ENCODE measurements around the gene ALKAL2.

Gene ALKAL2

DNA sequence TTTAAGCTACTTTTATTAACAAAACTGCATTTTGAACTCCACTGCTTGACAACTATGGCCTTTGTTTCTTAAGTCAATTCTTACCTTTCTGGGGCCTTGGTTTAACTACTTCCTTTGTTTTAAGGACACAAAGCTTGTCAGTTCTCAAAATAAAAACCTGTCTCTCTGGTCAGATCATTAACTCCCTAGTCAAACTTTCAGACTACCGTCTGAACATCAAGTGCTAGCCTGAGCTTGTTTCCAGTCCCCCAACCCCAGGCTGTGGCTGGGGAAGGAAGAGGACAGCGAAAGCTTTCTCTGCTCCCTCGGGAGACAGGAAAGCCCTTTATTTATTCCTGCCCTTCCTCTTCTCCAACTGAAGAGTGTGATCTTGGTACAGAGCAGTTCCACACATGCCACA is 25.8 kb downstream of the ALKAL2 start:
- Mint-ChIP-seq H3K9me3 (no peaks in the 10 kb centered on the region), H3K36me3 (ENCODE audit: insufficient read depth) (peaks cover 11% of the 10 kb centered on the region), H3K4me3 (no peak overlapping the region), H3K27ac (ENCODE audit: low read depth) (no peak overlapping the region), H3K4me1 (peaks cover 14% of the 10 kb centered on the region), H3K27me3 (no peaks in the 10 kb centered on the region)
- DNase-seq (ENCODE audit: low spot score in 2 of 2) (no peak), ATAC-seq (replicated peaks; ENCODE audit: extremely low read depth, poor library complexity, severe bottlenecking) (no peak)

DNA sequence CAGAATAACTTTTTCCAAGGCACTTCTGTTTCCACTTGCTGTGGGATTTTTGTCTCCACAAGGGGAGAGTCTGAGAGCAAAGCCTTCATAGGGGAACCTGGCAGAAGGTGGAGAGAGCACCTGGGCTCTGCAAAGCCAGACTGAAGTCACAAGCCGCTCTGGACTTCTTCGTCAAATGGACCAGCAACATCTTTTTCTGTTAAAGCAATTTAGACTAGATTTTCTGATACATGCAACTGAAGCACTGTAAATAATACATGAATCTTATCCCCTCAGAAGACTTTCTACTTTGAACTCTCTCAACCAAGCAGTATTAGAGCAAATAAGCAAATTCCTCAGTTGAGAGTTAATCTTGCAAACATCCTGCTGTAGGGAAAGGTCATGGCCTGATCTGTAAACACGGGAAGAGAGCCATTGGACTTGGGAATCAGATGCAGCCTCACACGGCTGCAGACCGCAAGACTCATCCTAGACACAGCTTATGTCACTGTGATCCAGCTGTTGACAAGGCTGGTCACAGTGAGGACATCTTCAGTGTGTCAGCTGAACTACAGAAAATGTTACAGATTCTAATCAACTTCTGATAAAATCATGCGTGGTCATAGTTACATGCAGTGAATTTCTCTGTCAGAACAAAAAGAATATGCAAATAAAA is 27.3 kb downstream of the ALKAL2 start:
- no peaks in the 10 kb centered on the region for H3K9me3 Mint-ChIP-seq
- no peaks in the 10 kb centered on the region for H3K27me3 Mint-ChIP-seq
- H3K36me3 Mint-ChIP-seq (ENCODE audit: insufficient read depth), result peaks cover 8% of the 10 kb centered on the region
- DNase-seq (ENCODE audit: low spot score in 2 of 2) (no peak), ATAC-seq (replicated peaks; ENCODE audit: extremely low read depth, poor library complexity, severe bottlenecking) (no peak)
- H3K4me1 Mint-ChIP-seq, result peaks cover 8% of the 10 kb centered on the region
- no peak overlapping the region for H3K27ac Mint-ChIP-seq (ENCODE audit: low read depth)
- no peak overlapping the region for H3K4me3 Mint-ChIP-seq

DNA sequence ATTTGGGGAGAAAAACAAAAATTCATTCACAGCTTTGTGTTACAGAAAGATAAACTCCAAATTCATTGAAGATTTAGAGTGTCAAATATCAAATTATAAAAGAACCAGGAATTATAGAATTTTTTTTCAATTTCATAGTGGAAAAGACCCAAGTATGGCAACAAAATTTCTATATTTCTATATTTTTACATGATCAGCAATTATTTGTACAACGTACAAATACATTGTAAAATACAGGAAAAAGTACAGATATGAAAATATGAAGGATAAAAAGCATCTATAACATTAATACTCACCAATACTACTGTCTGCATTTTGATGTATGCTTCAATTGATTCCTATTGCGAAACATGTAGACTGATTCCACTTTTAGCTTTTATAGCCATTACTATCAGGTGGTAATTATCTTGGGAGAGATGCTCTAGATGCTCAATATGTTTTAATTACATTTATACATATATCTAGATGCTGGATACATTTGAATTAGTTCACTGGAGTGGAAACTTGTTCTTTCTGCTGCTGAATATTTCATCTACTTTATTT is 28.0 kb downstream of the ALKAL2 start:
- no peak for ATAC-seq (replicated peaks; ENCODE audit: extremely low read depth, poor library complexity, severe bottlenecking)
- H3K27me3 Mint-ChIP-seq, result no peaks in the 10 kb centered on the region
- peaks cover 4% of the 10 kb centered on the region for H3K4me1 Mint-ChIP-seq
- peaks cover 5% of the 10 kb centered on the region for H3K36me3 Mint-ChIP-seq (ENCODE audit: insufficient read depth)
- DNase-seq (ENCODE audit: low spot score in 2 of 2), result no peak
- H3K27ac Mint-ChIP-seq (ENCODE audit: low read depth), result no peak overlapping the region
- no peak overlapping the region for H3K4me3 Mint-ChIP-seq
- no peaks in the 10 kb centered on the region for H3K9me3 Mint-ChIP-seq

DNA sequence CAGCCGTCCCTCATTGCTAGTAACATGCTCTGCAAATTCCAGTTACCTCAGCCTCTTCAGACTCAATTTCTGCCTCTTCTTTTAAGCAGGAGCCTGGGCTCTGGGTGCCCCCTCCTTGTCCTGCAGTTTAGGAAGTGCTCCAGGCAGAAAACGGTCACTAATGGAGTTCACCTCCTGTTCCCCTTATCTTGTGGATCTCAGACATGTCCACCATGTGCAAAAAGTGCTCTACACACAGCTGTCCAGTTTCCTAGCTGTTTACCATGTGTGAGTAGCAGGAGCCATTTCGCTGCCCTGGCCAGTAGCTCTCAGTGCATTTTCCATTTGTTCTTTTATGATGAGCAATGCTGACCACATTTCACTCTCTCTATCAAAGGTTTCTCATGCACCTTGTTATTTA is 29.0 kb downstream of the ALKAL2 start:
- Mint-ChIP-seq H3K36me3 (ENCODE audit: insufficient read depth) (peaks cover 2% of the 10 kb centered on the region), H3K27ac (ENCODE audit: low read depth) (no peak overlapping the region), H3K9me3 (no peaks in the 10 kb centered on the region), H3K4me1 (no peaks in the 10 kb centered on the region), H3K4me3 (no peak overlapping the region), H3K27me3 (no peaks in the 10 kb centered on the region)
- no peak for DNase-seq (ENCODE audit: low spot score in 2 of 2)
- ATAC-seq (replicated peaks; ENCODE audit: extremely low read depth, poor library complexity, severe bottlenecking), result no peak

DNA sequence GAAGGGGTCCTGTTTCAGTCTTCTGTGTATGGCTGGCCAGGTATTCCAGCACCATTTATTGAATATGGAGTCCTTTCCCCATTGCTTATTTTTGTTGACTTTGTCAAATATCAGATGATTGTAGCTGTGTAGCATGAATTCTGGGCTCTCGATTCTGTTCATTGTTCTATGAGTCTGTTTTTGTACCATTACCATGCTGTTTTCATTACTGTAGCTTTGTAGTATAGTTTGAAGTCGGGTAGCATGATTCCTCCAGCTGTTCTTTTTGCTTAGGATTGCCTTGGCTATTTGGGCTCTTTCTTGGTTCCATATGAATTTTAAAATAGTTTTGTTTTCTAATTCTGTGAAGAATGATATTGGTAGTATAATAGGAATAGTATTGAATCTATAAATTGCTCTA is 30.0 kb downstream of the ALKAL2 start:
- no peak for DNase-seq (ENCODE audit: low spot score in 2 of 2)
- no peaks in the 10 kb centered on the region for H3K9me3 Mint-ChIP-seq

DNA sequence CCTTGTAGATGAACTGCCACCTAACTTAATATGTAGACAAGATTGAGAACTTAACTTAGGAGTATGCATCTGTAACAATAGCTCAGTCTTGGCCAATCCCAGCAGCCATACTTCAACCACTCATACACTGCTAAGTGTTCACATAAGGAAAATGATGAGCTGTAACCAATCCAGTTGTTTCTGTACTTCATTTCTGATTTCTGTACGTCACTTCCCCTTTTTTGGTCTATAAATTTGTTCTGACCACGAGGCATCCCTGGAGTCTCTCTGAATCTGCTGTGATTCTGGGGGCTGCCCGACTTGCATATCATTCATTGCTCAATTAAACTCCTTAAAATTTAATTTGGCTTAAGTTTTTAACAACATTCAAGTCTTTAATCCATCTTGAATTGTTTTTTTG is 30.5 kb downstream of the ALKAL2 start:
- ATAC-seq (replicated peaks; ENCODE audit: extremely low read depth, poor library complexity, severe bottlenecking) (no peak), DNase-seq (ENCODE audit: low spot score in 2 of 2) (no peak)
- no peaks in the 10 kb centered on the region for H3K4me1 Mint-ChIP-seq
- no peak overlapping the region for H3K27ac Mint-ChIP-seq (ENCODE audit: low read depth)
- no peak overlapping the region for H3K4me3 Mint-ChIP-seq
- no peaks in the 10 kb centered on the region for H3K27me3 Mint-ChIP-seq
- H3K36me3 Mint-ChIP-seq (ENCODE audit: insufficient read depth), result no peaks in the 10 kb centered on the region
- no peaks in the 10 kb centered on the region for H3K9me3 Mint-ChIP-seq

More for the DNA sequence above, 30.0 kb downstream of the ALKAL2 start:
- Mint-ChIP-seq H3K4me3 (no peak overlapping the region), H3K4me1 (no peaks in the 10 kb centered on the region), H3K27ac (ENCODE audit: low read depth) (no peak overlapping the region), H3K27me3 (no peaks in the 10 kb centered on the region), H3K36me3 (ENCODE audit: insufficient read depth) (no peaks in the 10 kb centered on the region)
- no peak for ATAC-seq (replicated peaks; ENCODE audit: extremely low read depth, poor library complexity, severe bottlenecking)

DNA sequence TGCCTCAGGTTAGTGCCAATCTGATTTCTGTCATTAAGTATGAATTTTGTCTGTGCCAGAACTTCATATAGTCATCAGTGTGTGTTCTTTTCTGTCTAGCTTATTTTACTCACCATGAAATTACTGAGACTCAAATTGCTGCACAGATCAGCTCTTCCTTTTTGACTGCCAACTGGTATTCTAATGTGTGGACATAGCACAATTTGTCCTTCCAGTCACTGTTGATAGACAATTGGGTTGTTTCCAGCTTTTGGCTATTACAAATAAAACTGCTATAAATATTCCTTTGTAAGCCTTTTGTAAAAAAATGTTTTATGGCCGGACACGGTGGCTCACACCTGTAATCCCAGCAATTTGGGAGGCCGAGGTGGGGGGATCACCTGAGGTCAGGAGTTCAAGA is 31.8 kb downstream of the ALKAL2 start:
- ATAC-seq (replicated peaks; ENCODE audit: extremely low read depth, poor library complexity, severe bottlenecking) (no peak), DNase-seq (ENCODE audit: low spot score in 2 of 2) (no peak)
- Mint-ChIP-seq H3K9me3 (no peaks in the 10 kb centered on the region), H3K27me3 (no peaks in the 10 kb centered on the region), H3K4me1 (no peaks in the 10 kb centered on the region), H3K4me3 (no peak overlapping the region), H3K27ac (ENCODE audit: low read depth) (no peak overlapping the region), H3K36me3 (ENCODE audit: insufficient read depth) (peaks cover 6% of the 10 kb centered on the region)

DNA sequence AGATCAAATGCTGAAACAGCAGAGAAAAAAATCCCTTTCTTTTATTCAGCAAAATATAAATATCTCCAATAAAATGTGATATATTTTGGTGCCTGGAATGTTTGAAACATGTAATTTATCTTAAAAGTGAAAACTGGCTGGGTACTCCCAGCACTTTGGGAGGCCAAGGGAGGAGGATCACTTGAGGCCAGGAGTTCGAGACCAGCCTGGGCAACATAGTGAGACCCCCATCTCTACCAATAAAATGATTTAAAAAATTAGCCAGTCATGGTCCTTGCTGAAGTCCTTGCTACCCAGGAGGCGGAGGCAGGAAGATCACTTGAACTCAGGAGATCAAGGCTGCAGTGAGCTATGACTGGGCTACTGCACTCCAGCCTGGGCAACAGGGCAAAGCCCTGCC is 32.7 kb downstream of the ALKAL2 start:
- H3K4me3 Mint-ChIP-seq, result no peak overlapping the region
- DNase-seq (ENCODE audit: low spot score in 2 of 2), result no peak
- peaks cover 6% of the 10 kb centered on the region for H3K36me3 Mint-ChIP-seq (ENCODE audit: insufficient read depth)
- no peak for ATAC-seq (replicated peaks; ENCODE audit: extremely low read depth, poor library complexity, severe bottlenecking)
- no peaks in the 10 kb centered on the region for H3K4me1 Mint-ChIP-seq
- H3K27me3 Mint-ChIP-seq, result no peaks in the 10 kb centered on the region
- no peaks in the 10 kb centered on the region for H3K9me3 Mint-ChIP-seq
- H3K27ac Mint-ChIP-seq (ENCODE audit: low read depth), result no peak overlapping the region

DNA sequence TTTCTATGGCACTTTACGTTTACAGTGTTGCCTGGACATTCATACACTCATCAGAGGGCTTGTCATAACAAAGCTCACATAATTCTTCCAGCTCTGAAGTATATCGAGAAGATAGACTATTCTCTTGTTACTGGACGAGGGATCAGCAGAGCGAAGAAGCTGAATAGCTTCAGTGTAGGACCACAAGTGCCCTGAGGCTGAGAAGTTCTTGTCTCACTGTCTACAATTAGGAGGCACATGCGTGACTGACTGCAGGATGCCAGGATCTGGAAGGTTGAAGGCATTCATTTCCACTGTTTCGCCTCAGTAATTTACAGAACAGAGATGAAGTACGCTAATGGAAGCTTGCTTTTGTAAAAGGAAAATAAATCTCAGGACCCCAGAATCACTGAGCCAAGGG is 33.6 kb downstream of the ALKAL2 start:
- H3K9me3 Mint-ChIP-seq, result no peaks in the 10 kb centered on the region
- DNase-seq (ENCODE audit: low spot score in 2 of 2), result no peak
- H3K27me3 Mint-ChIP-seq, result no peaks in the 10 kb centered on the region
- no peak for ATAC-seq (replicated peaks; ENCODE audit: extremely low read depth, poor library complexity, severe bottlenecking)
- H3K4me3 Mint-ChIP-seq, result no peak overlapping the region
- peaks cover 6% of the 10 kb centered on the region for H3K36me3 Mint-ChIP-seq (ENCODE audit: insufficient read depth)
- no peaks in the 10 kb centered on the region for H3K4me1 Mint-ChIP-seq
- H3K27ac Mint-ChIP-seq (ENCODE audit: low read depth), result no peak overlapping the region

DNA sequence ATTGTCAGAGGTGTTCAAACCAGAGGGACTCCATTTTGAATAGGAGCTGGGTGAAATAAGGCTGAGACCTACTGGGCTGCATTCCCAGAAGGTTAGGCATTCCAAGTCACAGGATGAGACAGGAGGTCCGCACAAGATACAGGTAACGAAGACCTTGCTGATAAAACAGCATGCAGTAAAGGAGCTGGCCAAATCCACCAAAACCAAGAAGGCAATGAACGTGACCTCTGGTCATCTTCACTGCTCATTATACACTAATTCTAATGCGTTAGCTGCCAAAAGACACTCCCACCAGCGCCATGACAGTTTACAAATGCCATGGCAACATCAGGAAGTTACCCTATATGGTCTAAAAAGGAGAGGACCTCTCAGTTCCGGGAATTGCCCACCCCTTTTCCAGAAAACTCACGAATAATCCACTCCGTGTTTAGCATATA is 34.7 kb downstream of the ALKAL2 start:
- Mint-ChIP-seq H3K27ac (ENCODE audit: low read depth) (no peak overlapping the region), H3K4me3 (no peak overlapping the region), H3K36me3 (ENCODE audit: insufficient read depth) (peaks cover 7% of the 10 kb centered on the region), H3K4me1 (no peaks in the 10 kb centered on the region), H3K27me3 (no peaks in the 10 kb centered on the region), H3K9me3 (no peaks in the 10 kb centered on the region)
- ATAC-seq (replicated peaks; ENCODE audit: extremely low read depth, poor library complexity, severe bottlenecking) (no peak), DNase-seq (ENCODE audit: low spot score in 2 of 2) (no peak)

DNA sequence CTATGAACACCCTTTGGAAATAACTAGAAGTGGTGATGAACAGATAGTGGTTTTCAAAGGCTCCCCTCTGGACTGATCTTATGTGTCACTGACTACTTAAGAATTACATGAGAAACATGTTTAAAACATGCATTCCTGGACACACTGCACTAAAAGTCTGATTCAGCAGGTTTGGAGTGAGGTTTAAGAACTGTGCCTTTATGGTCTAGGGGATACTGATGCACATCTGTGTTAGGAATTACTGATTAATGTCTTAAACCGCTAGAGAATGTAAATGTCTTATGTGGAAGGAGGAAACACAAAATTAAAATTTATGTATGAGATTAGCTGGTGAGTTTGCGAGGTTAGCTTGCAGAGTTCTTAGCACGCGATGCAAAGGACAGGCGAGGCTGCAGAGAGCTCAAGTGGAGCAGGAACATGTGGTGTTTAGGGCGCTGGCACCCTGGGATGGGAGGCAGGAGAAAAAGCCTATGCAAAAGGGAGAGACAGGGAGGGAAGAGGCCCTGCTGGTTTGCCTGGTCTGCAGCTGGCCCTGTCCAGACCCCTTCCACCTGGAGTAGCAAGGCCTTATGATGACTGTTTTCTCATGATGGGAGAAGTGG is 35.8 kb downstream of the ALKAL2 start:
- DNase-seq (ENCODE audit: low spot score in 2 of 2) (no peak), ATAC-seq (replicated peaks; ENCODE audit: extremely low read depth, poor library complexity, severe bottlenecking) (no peak)
- Mint-ChIP-seq H3K36me3 (ENCODE audit: insufficient read depth) (peaks cover 9% of the 10 kb centered on the region), H3K4me3 (no peak overlapping the region), H3K9me3 (no peaks in the 10 kb centered on the region), H3K27me3 (no peaks in the 10 kb centered on the region), H3K4me1 (no peaks in the 10 kb centered on the region), H3K27ac (ENCODE audit: low read depth) (no peak overlapping the region)

DNA sequence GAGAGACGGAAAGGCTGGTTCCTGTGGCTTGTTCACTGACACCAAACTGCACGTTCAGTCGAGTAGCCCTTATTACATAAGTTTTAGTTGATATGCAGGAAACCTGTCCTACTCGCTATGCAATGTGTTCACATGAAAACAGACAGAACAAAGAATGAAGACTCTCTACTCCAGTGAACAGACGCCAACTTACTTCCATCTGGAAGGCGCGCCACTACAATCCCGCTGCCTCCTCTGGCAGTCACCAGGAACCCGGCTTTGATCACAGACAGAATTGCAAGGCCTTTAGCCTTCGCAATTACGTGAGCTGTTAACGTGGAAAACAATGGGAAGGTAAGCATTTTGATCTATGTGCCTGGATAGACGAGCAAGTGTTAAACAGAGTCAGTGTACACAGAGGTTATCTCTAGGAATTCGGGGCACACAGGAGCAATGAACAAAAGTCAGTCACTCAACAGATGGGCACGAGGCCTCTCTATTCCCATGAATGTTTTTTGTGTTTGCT is 38.3 kb downstream of the ALKAL2 start:
- peaks cover 9% of the 10 kb centered on the region for H3K36me3 Mint-ChIP-seq (ENCODE audit: insufficient read depth)
- ATAC-seq (replicated peaks; ENCODE audit: extremely low read depth, poor library complexity, severe bottlenecking) (no peak), DNase-seq (ENCODE audit: low spot score in 2 of 2) (no peak)
- no peak overlapping the region for H3K27ac Mint-ChIP-seq (ENCODE audit: low read depth)
- no peaks in the 10 kb centered on the region for H3K27me3 Mint-ChIP-seq
- peaks cover 6% of the 10 kb centered on the region for H3K4me1 Mint-ChIP-seq
- H3K9me3 Mint-ChIP-seq, result no peaks in the 10 kb centered on the region
- no peak overlapping the region for H3K4me3 Mint-ChIP-seq

DNA sequence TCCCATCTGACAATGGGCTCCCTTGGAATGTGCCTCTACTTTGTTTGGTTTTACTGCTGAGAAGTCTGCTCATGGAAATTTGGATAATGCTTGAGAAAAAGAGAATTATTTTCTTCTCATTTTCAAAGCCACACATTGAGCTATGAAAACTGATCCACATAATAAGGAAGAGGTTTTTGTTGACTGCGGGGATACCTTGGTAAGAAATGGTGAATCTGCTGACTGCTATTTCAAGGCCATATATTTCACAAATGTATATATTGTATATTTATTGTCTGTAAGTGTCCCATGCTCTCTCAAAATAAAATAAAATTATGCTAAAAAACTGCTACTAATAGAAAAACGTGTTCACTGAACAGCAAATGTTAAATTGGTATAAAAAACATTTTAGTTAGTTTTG is 39.2 kb downstream of the ALKAL2 start:
- H3K27ac Mint-ChIP-seq (ENCODE audit: low read depth), result no peak overlapping the region
- H3K9me3 Mint-ChIP-seq, result no peaks in the 10 kb centered on the region
- no peaks in the 10 kb centered on the region for H3K27me3 Mint-ChIP-seq
- DNase-seq (ENCODE audit: low spot score in 2 of 2) (no peak), ATAC-seq (replicated peaks; ENCODE audit: extremely low read depth, poor library complexity, severe bottlenecking) (no peak)
- H3K4me3 Mint-ChIP-seq, result no peak overlapping the region
- peaks cover 6% of the 10 kb centered on the region for H3K4me1 Mint-ChIP-seq
- H3K36me3 Mint-ChIP-seq (ENCODE audit: insufficient read depth), result peaks cover 14% of the 10 kb centered on the region

All from central memory CD8-positive, alpha-beta T cell (primary cell).